ENCODE data around the gene PUM2. TPM values are rescaled to one million over a fixed set of nuclear protein-coding genes. Genes with fewer than 3 reads are reported as not detected.
A peak's percentile ranks its signal among the peaks of the same experiment; 100 is the strongest.

Gene PUM2
- total RNA-seq, 4 donors from 2014 or later: 29.3 to 81.4 (median 48.2) TPM

DNA sequence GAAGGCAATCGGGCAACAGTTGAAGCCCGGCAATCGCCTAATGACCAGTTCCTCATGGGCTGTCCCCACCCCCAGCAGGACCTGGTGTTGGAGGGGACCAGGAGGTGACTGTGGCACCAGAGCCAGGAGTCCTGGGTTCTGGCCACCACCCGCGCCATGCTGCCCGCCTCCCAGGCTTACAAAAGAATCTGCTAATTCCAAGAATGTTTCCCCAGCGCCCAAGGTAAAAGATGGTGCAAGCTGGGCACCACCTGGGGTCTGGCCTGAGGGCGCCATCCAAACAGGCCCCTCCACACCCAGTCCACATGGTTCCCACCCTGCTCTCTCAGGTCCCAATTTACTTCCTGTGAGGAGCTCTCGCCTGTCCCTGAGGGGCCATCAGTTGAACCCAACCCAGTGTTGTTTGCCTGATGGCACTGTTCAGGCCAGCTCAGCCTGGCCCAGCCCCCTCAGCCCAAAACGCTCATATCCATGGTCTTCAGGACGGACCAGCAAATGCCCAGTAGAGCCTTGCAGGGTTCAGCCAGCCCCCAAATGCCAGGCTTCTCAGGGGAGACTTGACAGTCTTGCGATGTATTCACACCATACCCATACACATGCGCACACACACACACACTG, 130.8 kb downstream of the PUM2 start:
- Histone ChIP-seq H3K4me1 (peaks cover 31 to 95% (median 43%) of the 10 kb centered on the region in 3 donors), H3K4me3 (peak overlapping the region in 3 of 4 donors; percentile 9 to 86 (median 65)), H3K9me3 (no peaks in the 10 kb centered on the region), H3K27me3 (peaks cover 0 to 24% (median 0%) of the 10 kb centered on the region in 4 donors), H3K36me3 (no peaks in the 10 kb centered on the region), H3K27ac (peak overlapping the region; percentile 91 to 97 (median 94))
- WGBS, 2 donors: 83 to 89% methylated on average over 7 to 12 of the region's 13 CpGs
- no peak for DNase-seq
- TF ChIP-seq POLR2A (IDR thresholded peaks at IDR 0.05): no peak
- TF ChIP-seq, protein P1, sequence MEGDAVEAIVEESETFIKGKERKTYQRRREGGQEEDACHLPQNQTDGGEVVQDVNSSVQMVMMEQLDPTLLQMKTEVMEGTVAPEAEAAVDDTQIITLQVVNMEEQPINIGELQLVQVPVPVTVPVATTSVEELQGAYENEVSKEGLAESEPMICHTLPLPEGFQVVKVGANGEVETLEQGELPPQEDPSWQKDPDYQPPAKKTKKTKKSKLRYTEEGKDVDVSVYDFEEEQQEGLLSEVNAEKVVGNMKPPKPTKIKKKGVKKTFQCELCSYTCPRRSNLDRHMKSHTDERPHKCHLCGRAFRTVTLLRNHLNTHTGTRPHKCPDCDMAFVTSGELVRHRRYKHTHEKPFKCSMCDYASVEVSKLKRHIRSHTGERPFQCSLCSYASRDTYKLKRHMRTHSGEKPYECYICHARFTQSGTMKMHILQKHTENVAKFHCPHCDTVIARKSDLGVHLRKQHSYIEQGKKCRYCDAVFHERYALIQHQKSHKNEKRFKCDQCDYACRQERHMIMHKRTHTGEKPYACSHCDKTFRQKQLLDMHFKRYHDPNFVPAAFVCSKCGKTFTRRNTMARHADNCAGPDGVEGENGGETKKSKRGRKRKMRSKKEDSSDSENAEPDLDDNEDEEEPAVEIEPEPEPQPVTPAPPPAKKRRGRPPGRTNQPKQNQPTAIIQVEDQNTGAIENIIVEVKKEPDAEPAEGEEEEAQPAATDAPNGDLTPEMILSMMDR (IDR thresholded peaks at IDR 0.05): no peak
- intact Hi-C loops (cut with DNase I): no loop called here

DNA sequence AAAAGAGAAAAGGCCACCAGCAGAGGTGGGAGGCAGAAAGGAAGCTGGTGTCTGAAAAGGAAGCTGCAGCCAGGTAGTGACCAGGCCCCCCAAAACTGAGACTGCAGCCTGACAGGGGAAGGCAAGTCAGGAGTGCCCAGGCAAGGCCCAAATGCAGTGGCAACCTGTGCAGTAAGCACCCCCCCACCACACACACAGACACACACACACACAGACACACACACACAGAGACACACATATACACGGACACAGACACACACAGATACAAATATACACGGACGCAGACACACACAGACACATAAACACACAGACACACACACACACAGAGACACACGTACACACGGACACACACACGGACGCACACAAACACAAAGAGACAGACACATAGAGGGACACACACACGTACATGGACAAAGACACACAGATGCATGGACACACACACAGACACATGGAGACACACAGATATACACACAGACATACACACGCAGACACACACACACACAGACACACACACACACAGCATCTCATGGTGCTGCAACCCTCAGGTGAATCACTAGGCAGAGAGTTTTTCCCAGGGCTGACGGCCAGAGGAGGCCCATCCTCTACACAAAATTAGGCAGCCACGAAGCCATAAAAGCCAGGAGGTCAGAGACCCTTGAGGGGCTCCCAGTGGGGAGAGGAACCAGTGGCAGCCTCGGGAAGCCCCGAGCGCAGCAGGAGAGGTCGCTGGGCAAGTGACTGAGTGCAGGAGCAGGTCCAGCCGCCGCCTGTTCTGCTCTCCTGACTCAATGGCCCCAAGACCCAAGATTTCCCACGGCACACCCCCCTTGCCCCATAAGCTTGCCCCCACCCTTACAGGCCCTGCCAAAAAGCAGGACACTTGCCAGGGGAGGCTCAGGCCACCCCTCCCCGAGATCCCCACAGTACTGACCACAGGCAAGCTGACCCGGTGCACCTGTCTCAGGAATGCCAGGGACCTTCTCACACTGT, 132.0 kb downstream of the PUM2 start:
- TF ChIP-seq, protein P1 (IDR thresholded peaks at IDR 0.05): no peak
- TF ChIP-seq POLR2A (IDR thresholded peaks at IDR 0.05): no peak
- intact Hi-C loops (cut with DNase I): no loop called here
- no peaks in the 10 kb centered on the region for H3K36me3 ChIP-seq
- peaks cover 0 to 12% (median 0%) of the 10 kb centered on the region in 4 donors for H3K27me3 ChIP-seq
- WGBS, 2 donors: 43 to 52% methylated on average over 13 to 17 of the region's 20 CpGs
- peaks cover 31 to 100% (median 47%) of the 10 kb centered on the region in 3 donors for H3K4me1 ChIP-seq
- H3K4me3 ChIP-seq: peak overlapping the region in 3 of 4 donors; percentile 9 to 86 (median 65)
- no peak for DNase-seq
- H3K9me3 ChIP-seq: no peaks in the 10 kb centered on the region
- H3K27ac ChIP-seq: peak overlapping the region; percentile 91 to 97 (median 94)

GRCh38 chr2:20217041-20217970, 133.3 kb downstream of the PUM2 start:
- H3K4me3 ChIP-seq: peak overlapping the region in 3 of 4 donors; percentile 6 to 86 (median 9)
- WGBS, 2 donors: 39 to 43% methylated on average over 7 to 8 of the region's 21 CpGs
- TF ChIP-seq POLR2A (IDR thresholded peaks at IDR 0.05): peak in 2 of 4 donors; percentile 20 to 44
- TF ChIP-seq, protein P1 (IDR thresholded peaks at IDR 0.05): no peak
- H3K9me3 ChIP-seq: no peaks in the 10 kb centered on the region
- no peaks in the 10 kb centered on the region for H3K27me3 ChIP-seq
- peaks cover 39 to 100% (median 53%) of the 10 kb centered on the region in 3 donors for H3K4me1 ChIP-seq
- H3K36me3 ChIP-seq: no peaks in the 10 kb centered on the region
- intact Hi-C loops (cut with DNase I): no loop called here
- DNase-seq: no peak
- peak overlapping the region; percentile 91 to 97 (median 94) for H3K27ac ChIP-seq

- peak overlapping the region; percentile 91 to 97 (median 94) for H3K27ac ChIP-seq
- H3K27me3 ChIP-seq: no peaks in the 10 kb centered on the region
- H3K36me3 ChIP-seq: no peaks in the 10 kb centered on the region
- peaks cover 48 to 100% (median 63%) of the 10 kb centered on the region in 3 donors for H3K4me1 ChIP-seq
- no peaks in the 10 kb centered on the region for H3K9me3 ChIP-seq
- no peak for DNase-seq
- intact Hi-C loops (cut with DNase I): no loop called here
- TF ChIP-seq, protein P1 (IDR thresholded peaks at IDR 0.05): no peak
- no peak for TF ChIP-seq POLR2A (IDR thresholded peaks at IDR 0.05)
- peak overlapping the region in 2 of 4 donors; percentile 6 to 86 for H3K4me3 ChIP-seq
- 37 to 71% methylated on average over 4 to 10 of the region's 22 CpGs for WGBS, 2 donors
Observed at GRCh38 chr2:20216130-20217025, 134.3 kb downstream of the PUM2 start.

All from esophagus squamous epithelium (tissue), 5 donors.